ENCODE data around the gene STK32A. TPM values are rescaled to one million over a fixed set of nuclear protein-coding genes. Genes with fewer than 3 reads are reported as not detected.

Gene STK32A
- total and polyA plus RNA-seq, 2 experiments from 2014 or later: 2.4 to 2.8 TPM

GRCh38 chr5:147359101-147359500 lies 124.3 kb downstream of the STK32A start:
- H3K79me2 ChIP-seq (replicated peaks; ENCODE audit: insufficient read depth): no peaks in the 10 kb centered on the region
- H3K4me2 ChIP-seq: no peak overlapping the region
- no peak overlapping the region for H3K27ac ChIP-seq (ENCODE audit: low read depth)
- no peak overlapping the region for H2AFZ ChIP-seq
- H3K27me3 ChIP-seq (ENCODE audit: insufficient read depth): no peaks in the 10 kb centered on the region
- no peak overlapping the region for H3K4me3 ChIP-seq
- Mint-ChIP-seq H3K4me1 (peaks cover 6% of the 10 kb centered on the region; the same call in 2 of the 3 replicates), H3K36me3 (ENCODE audit: low read depth) (no peaks in the 10 kb centered on the region), H3K27ac (no peak overlapping the region), H3K9me3 (no peaks in the 10 kb centered on the region), H3K27me3 (ENCODE audit: insufficient read depth, low read depth, poor library complexity) (peaks cover 2% of the 10 kb centered on the region), H3K4me3 (no peak overlapping the region)
- no peaks in the 10 kb centered on the region for H3F3A ChIP-seq (replicated peaks; ENCODE audit: low read depth)
- TF ChIP-seq EZH2 (IDR thresholded peaks at IDR 0.05; ENCODE audit: low read depth, unreplicated experiment) (no peak), CTCF (conservative IDR thresholded peaks at IDR 0.05; ENCODE audit: low read depth in 2 of 2) (no peak), CREB1 (CRISPR knock-in tag; IDR thresholded peaks at IDR 0.05; ENCODE audit: low read depth) (no peak), EZH2phosphoT487 (IDR thresholded peaks at IDR 0.05; ENCODE audit: unreplicated experiment) (no peak)
- no peaks in the 10 kb centered on the region; the same call in 1 of the 2 replicates for H3K4me1 ChIP-seq (ENCODE audit: insufficient read depth)
- no peaks in the 10 kb centered on the region for H3K9me2 ChIP-seq (ENCODE audit: insufficient read depth)
- H3K36me3 ChIP-seq (ENCODE audit: insufficient read depth): no peaks in the 10 kb centered on the region
- ATAC-seq (no peak), DNase-seq (ENCODE audit: low spot score) (no peak)
- no peaks in the 10 kb centered on the region for H4K20me1 ChIP-seq (replicated peaks; ENCODE audit: insufficient read depth)

DNA sequence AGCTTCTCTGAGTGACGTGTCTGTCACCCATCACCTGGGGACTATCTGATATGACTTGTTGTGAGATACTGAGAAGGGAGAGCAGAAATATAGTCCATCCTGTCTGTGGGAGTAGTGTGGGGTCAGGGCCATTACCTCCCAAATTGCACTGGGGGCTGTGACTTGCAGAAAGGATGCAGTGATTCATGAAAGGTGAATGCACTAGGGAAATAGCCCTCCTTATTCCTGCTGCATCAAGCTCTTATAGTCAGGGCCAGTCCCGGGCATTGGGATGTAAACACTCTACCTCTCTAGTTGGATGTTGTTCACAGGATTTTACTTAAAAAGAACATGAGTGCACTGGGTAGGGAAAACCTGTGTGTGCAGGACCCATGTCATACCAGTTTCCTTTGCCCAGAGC lies 124.8 kb downstream of the STK32A start:
- DNase-seq (ENCODE audit: low spot score): no peak
- Mint-ChIP-seq H3K4me3 (no peak overlapping the region), H3K36me3 (ENCODE audit: low read depth) (no peaks in the 10 kb centered on the region), H3K4me1 (peaks cover 6% of the 10 kb centered on the region; the same call in 2 of the 3 replicates), H3K27me3 (ENCODE audit: insufficient read depth, low read depth, poor library complexity) (peaks cover 2% of the 10 kb centered on the region), H3K27ac (no peak overlapping the region), H3K9me3 (no peaks in the 10 kb centered on the region)
- H3F3A ChIP-seq (replicated peaks; ENCODE audit: low read depth): no peaks in the 10 kb centered on the region
- H3K9me2 ChIP-seq (ENCODE audit: insufficient read depth): no peaks in the 10 kb centered on the region
- H3K4me1 ChIP-seq (ENCODE audit: insufficient read depth): no peaks in the 10 kb centered on the region; the same call in 1 of the 2 replicates
- H3K4me2 ChIP-seq: no peak overlapping the region
- no peaks in the 10 kb centered on the region for H3K79me2 ChIP-seq (replicated peaks; ENCODE audit: insufficient read depth)
- no peak overlapping the region for H2AFZ ChIP-seq
- ATAC-seq: no peak
- H3K27me3 ChIP-seq (ENCODE audit: insufficient read depth): no peaks in the 10 kb centered on the region
- no peaks in the 10 kb centered on the region for H3K36me3 ChIP-seq (ENCODE audit: insufficient read depth)
- no peaks in the 10 kb centered on the region for H4K20me1 ChIP-seq (replicated peaks; ENCODE audit: insufficient read depth)
- H3K4me3 ChIP-seq: no peak overlapping the region
- no peak overlapping the region for H3K27ac ChIP-seq (ENCODE audit: low read depth)
- no peak for TF ChIP-seq ETS1 (IDR thresholded peaks at IDR 0.05)
- no peak for TF ChIP-seq EZH2 (IDR thresholded peaks at IDR 0.05; ENCODE audit: low read depth, unreplicated experiment)
- TF ChIP-seq JUNB (IDR thresholded peaks at IDR 0.05; ENCODE audit: unreplicated experiment): no peak
- TF ChIP-seq, protein P1, sequence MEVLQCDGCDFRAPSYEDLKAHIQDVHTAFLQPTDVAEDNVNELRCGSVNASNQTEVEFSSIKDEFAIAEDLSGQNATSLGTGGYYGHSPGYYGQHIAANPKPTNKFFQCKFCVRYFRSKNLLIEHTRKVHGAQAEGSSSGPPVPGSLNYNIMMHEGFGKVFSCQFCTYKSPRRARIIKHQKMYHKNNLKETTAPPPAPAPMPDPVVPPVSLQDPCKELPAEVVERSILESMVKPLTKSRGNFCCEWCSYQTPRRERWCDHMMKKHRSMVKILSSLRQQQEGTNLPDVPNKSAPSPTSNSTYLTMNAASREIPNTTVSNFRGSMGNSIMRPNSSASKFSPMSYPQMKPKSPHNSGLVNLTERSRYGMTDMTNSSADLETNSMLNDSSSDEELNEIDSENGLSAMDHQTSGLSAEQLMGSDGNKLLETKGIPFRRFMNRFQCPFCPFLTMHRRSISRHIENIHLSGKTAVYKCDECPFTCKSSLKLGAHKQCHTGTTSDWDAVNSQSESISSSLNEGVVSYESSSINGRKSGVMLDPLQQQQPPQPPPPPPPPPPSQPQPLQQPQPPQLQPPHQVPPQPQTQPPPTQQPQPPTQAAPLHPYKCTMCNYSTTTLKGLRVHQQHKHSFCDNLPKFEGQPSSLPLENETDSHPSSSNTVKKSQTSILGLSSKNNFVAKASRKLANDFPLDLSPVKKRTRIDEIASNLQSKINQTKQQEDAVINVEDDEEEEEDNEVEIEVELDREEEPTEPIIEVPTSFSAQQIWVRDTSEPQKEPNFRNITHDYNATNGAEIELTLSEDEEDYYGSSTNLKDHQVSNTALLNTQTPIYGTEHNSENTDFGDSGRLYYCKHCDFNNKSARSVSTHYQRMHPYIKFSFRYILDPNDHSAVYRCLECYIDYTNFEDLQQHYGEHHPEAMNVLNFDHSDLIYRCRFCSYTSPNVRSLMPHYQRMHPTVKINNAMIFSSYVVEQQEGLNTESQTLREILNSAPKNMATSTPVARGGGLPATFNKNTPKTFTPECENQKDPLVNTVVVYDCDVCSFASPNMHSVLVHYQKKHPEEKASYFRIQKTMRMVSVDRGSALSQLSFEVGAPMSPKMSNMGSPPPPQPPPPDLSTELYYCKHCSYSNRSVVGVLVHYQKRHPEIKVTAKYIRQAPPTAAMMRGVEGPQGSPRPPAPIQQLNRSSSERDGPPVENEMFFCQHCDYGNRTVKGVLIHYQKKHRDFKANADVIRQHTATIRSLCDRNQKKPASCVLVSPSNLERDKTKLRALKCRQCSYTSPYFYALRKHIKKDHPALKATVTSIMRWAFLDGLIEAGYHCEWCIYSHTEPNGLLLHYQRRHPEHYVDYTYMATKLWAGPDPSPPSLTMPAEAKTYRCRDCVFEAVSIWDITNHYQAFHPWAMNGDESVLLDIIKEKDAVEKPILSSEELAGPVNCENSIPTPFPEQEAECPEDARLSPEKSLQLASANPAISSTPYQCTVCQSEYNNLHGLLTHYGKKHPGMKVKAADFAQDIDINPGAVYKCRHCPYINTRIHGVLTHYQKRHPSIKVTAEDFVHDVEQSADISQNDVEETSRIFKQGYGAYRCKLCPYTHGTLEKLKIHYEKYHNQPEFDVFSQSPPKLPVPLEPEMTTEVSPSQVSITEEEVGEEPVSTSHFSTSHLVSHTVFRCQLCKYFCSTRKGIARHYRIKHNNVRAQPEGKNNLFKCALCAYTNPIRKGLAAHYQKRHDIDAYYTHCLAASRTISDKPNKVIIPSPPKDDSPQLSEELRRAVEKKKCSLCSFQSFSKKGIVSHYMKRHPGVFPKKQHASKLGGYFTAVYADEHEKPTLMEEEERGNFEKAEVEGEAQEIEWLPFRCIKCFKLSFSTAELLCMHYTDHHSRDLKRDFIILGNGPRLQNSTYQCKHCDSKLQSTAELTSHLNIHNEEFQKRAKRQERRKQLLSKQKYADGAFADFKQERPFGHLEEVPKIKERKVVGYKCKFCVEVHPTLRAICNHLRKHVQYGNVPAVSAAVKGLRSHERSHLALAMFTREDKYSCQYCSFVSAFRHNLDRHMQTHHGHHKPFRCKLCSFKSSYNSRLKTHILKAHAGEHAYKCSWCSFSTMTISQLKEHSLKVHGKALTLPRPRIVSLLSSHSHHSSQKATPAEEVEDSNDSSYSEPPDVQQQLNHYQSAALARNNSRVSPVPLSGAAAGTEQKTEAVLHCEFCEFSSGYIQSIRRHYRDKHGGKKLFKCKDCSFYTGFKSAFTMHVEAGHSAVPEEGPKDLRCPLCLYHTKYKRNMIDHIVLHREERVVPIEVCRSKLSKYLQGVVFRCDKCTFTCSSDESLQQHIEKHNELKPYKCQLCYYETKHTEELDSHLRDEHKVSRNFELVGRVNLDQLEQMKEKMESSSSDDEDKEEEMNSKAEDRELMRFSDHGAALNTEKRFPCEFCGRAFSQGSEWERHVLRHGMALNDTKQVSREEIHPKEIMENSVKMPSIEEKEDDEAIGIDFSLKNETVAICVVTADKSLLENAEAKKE (CRISPR knock-in tag; IDR thresholded peaks at IDR 0.05): no peak
- TF ChIP-seq EZH2phosphoT487 (IDR thresholded peaks at IDR 0.05; ENCODE audit: unreplicated experiment): no peak
- no peak for TF ChIP-seq ZNF331 (CRISPR knock-in tag; IDR thresholded peaks at IDR 0.05; ENCODE audit: low read depth)
- TF ChIP-seq POLR2AphosphoS5 (IDR thresholded peaks at IDR 0.05; ENCODE audit: low read depth): no peak
- no peak for TF ChIP-seq NANOG (IDR thresholded peaks at IDR 0.05; ENCODE audit: borderline replicate concordance)
- no peak for TF ChIP-seq ZNF114 (CRISPR knock-in tag; IDR thresholded peaks at IDR 0.05)
- no peak for TF ChIP-seq STAT1 (IDR thresholded peaks at IDR 0.05; ENCODE audit: unreplicated experiment)
